LoVo (cell line): Measurements from ENCODE around the gene NPHP4.

ENCODE experiments used
- DNase-seq: peaks from one replicate; pipeline ENCODE4 v3.0.0-alpha.2; 2016; ENCODE audit warnings: low spot score

NPHP4 gene

GRCh38 chr1:5992026-5992813 is at the start of gene NPHP4:
Gene NPHP4 (minus strand): TSS chr1:5992425. CDS start chr1:5986289, 6,136 bp downstream.
- peak; percentile 98 for DNase-seq

GRCh38 chr1:6041432-6042062 is 49.3 kb upstream of the NPHP4 start:
- no peak for DNase-seq

- no peak for DNase-seq
Measured at GRCh38 chr1:6040861-6041415, 48.7 kb upstream of the NPHP4 start.

GRCh38 chr1:6040444-6040843 is 48.2 kb upstream of the NPHP4 start:
- no peak for DNase-seq

- DNase-seq, result no peak
Measured at GRCh38 chr1:6039031-6039430, 46.8 kb upstream of the NPHP4 start.

GRCh38 chr1:6038603-6039002 is 46.4 kb upstream of the NPHP4 start:
- DNase-seq, result no peak

GRCh38 chr1:6037338-6037762 is 45.1 kb upstream of the NPHP4 start:
- DNase-seq, result no peak

GRCh38 chr1:6035719-6036118 is 43.5 kb upstream of the NPHP4 start:
- no peak for DNase-seq

- no peak for DNase-seq
Measured at GRCh38 chr1:6035303-6035702, 43.1 kb upstream of the NPHP4 start.

GRCh38 chr1:6034750-6035096 is 42.5 kb upstream of the NPHP4 start:
- no peak for DNase-seq

GRCh38 chr1:6033986-6034749 is 41.9 kb upstream of the NPHP4 start:
- no peak for DNase-seq

GRCh38 chr1:6033124-6033523 is 40.9 kb upstream of the NPHP4 start:
- DNase-seq, result no peak

GRCh38 chr1:6030547-6031261 is 38.5 kb upstream of the NPHP4 start:
- no peak for DNase-seq

GRCh38 chr1:6030132-6030531 is 37.9 kb upstream of the NPHP4 start:
- DNase-seq, result no peak

GRCh38 chr1:6029351-6029750 is 37.1 kb upstream of the NPHP4 start:
- no peak for DNase-seq

- DNase-seq, result no peak
Measured at GRCh38 chr1:6028042-6028850, 36.0 kb upstream of the NPHP4 start.

- no peak for DNase-seq
Measured at GRCh38 chr1:6027591-6027990, 35.4 kb upstream of the NPHP4 start.

GRCh38 chr1:6026095-6026809 is 34.0 kb upstream of the NPHP4 start:
- DNase-seq, result peak; percentile 93

GRCh38 chr1:6025269-6026094 is 33.3 kb upstream of the NPHP4 start:
- DNase-seq, result peak; percentile 55

- DNase-seq, result no peak
Measured at GRCh38 chr1:6024376-6024775, 32.2 kb upstream of the NPHP4 start.
